Left ventricle myocardium superior (tissue), 1 donor: ENCODE results near the gene ZNF836. TPM values are rescaled to one million over a fixed set of nuclear protein-coding genes. Genes with fewer than 3 reads are reported as not detected.
"Not testable (repeated sequence)": the region's sequence is repeated elsewhere in the genome, so short reads cannot be mapped to it uniquely, and the experiment has no call there.

Experiments
- ATAC-seq: fragments of 200-7000 bp; cut with Tn5 transposase; one replicate; pipeline ENCODE4 v1.9.1; 2020; ENCODE audit warnings: mild to moderate bottlenecking, moderate library complexity
- DNase-seq: peaks from one replicate; pipeline ENCODE4 v3.0.0-alpha.2; 2020
- intact Hi-C: fragments of 100-400 bp; cut with micrococcal nuclease; formaldehyde crosslinking; loops from one replicate; pipeline ENCODE4 v1.11.0; 2022
- long read RNA-seq: library from polyadenylated mRNA; unstranded; transcript quantifications from one replicate; pipeline ENCODE4 v2.0.0, GENCODE V29; 2021
- total RNA-seq: library from RNA; stranded (reverse); fragmentation: NEBNext Ultra II Directional; extraction: Animal tissue kit (Norgen Biotek cat#: 25700); gene quantifications from one replicate; pipeline ENCODE4 v1.2.1, GENCODE V29; 2021
- donor health status: DM: no; HTN: yes; CAD: no; lungs with severe emphysema.

ZNF836 gene
- total RNA-seq = 6.6 TPM
- long read RNA-seq, partial matches to known transcripts = 0 of 1 reads
- long read RNA-seq, other reads (novel, unspliced or antisense) = 1 of 1 reads

- ATAC-seq = peak; percentile 99
- intact Hi-C loops = no loop called here
- peak; percentile 93 for DNase-seq
Measured at GRCh38 chr19:52171321-52172169, at the start of gene ZNF836. Gene ZNF836 (minus strand): TSS chr19:52171621. CDS start chr19:52168072, 3,549 bp downstream.

DNA sequence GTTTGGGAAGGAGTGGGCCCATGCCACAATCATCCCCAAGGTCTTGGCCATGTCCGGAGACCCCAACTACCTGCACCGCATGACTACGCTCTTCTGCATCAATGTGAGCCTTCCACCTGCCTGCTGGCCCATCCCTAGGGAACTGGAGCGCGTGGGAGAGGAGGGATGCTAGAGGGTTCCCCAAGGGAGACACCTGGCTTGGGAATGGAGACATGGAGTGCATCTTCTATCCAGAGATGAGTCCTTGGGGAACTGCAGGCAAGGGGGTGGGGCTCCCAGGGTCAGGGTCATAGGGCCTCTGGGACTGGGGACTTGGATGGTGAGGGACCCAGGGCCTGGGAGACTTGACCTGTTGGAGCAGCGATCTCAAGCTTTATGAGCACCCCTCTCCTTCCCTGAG lies 49.6 kb upstream of the ZNF836 start:
- intact Hi-C loops = no loop called here
- ATAC-seq (no peak), DNase-seq (no peak)

DNA sequence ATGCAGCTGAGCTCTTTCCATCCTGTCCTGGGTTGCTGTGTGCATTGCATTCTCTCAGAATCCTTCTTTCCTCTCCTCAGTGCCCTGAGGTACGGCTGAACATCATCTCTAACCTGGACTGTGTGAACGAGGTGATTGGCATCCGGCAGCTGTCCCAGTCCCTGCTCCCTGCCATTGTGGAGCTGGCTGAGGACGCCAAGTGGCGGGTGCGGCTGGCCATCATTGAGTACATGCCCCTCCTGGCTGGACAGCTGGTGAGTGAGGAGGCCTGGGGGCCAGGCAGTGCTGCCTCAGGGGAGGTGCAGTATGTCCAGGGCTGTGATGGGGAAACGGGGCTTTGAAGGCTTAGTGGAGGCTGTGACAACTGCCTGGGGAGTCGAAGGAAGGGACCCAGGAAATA lies 48.2 kb upstream of the ZNF836 start:
- no peak for ATAC-seq
- intact Hi-C loops = no loop called here
- DNase-seq = no peak

DNA sequence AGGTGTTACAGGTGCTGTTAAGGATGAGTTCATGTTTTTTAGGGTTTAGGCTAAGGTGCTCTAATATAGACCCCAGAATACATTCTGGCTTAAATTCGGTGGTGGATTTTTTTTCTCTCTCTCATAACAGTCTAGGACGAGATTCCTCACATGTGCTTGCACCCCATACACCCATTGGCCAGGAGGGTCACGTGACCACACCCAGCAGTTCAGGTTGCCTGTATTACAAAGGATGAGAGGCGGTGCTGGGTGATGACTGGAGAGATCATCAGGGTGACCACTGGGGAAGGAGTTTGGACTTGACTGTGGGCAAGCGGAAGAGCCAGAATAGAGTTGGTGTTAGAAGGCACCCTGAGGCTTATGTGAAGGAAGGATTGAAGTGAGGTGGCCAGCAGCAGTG lies 46.2 kb upstream of the ZNF836 start:
- intact Hi-C loops = no loop called here
- ATAC-seq = no peak
- no peak for DNase-seq

DNA sequence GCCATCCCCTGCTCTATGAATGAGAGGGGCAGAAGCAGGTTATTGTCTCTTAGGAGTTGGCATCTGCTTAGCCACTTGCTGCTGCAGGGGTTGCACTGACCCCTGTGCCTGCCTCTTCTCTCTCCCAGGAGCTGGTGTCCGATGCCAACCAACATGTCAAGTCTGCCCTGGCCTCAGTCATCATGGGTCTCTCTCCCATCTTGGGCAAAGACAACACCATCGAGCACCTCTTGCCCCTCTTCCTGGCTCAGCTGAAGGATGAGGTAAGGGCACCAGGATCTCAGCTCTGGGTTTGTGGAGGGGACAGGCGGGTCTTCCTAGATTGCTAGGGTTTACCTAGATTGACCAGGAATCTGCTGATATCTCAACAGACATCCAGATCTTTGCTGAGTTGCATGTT lies 45.0 kb upstream of the ZNF836 start:
- DNase-seq (no peak), ATAC-seq (no peak)
- intact Hi-C loops = no loop called here

DNA sequence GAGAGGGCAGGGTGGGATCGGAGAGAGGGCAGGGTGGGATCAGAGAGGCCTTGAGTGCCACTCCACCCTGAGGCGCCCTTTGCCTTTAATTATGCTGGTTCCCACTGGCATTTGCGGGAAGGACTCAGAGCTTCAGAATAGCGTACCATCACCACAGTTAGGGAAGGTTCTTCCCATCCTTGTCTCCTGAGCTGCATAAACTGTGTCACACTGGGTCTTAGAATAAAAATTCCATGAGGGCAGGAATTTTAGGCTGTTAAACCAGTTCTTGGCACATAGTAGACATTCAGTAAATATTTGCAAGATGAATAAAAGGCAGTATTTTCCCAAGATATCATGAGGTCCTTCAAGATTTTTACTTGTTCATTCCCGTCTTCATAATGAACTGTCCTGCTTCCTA lies 42.8 kb upstream of the ZNF836 start:
- no peak for DNase-seq
- intact Hi-C loops = no loop called here
- no peak for ATAC-seq

DNA sequence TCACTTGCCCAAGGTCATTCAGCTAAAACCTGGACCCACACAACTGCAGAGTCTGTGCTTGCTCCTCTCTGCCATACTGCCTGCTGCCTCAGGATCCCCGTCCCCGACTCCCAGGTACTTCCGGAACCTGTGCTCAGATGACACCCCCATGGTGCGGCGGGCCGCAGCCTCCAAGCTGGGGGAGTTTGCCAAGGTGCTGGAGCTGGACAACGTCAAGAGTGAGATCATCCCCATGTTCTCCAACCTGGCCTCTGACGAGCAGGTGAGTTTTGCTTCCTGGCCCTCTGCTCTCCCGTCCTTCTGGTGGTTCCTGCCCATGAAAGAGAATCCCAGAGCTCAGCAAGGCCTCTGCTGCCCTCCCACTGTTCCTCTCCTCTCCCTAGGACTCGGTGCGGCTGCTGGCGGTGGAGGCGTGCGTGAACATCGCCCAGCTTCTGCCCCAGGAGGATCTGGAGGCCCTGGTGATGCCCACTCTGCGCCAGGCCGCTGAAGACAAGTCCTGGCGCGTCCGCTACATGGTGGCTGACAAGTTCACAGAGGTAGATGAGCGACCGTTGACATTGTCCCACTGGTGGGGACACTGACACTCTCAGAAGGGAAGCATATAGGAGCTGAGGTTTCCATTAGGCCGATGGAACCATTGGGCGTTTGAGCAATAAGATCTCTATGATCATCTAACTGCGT lies 41.3 kb upstream of the ZNF836 start:
- ATAC-seq (no peak), DNase-seq (no peak)

DNA sequence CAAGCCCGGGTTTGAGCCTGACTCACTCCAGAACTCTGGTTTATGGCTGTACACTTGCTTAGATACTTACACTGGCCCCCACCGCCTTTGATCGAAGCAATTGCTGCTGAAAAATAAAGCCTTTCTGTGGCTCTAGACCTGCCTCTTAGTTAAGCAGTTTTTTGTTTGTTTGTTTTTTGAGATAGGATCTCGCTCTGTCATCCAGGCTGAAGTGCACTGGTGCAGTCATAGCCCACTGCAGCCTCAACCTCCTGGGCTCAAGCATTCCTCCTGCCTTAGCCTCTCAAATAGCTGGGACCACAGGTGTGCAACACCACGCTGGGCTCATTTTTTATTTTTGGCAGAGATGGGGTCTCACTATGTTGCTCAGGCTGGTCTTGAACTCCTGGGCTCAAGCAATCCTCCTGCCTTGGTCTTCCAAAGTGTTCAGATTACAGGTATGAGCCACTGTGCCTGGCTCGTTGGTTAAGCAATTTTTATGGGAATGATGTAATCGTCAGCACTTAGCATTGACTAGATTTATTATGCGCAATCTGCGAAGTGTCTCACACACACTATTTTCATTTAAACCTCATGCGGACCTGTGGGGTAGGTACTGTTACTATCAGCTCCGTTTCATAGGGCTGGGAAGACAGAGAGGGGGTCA lies 40.6 kb upstream of the ZNF836 start:
- no peak for DNase-seq

More for the DNA sequence above, 41.3 kb upstream of the ZNF836 start:
- intact Hi-C loops = no loop called here

DNA sequence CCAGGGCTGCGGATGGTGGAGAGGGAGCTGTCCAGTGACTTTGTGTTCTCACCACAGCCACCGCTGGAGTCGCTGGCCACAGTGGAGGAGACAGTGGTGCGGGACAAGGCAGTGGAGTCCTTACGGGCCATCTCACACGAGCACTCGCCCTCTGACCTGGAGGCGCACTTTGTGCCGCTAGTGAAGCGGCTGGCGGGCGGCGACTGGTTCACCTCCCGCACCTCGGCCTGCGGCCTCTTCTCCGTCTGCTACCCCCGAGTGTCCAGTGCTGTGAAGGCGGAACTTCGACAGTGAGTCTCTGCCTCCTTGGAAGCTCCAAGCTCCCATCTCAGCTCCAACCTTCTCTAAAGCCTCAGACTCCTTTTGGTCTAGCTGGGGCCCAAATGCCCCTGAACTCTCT lies 39.8 kb upstream of the ZNF836 start:
- intact Hi-C loops = no loop called here
- no peak for ATAC-seq

More for the DNA sequence above, 40.6 kb upstream of the ZNF836 start:
- intact Hi-C loops = no loop called here
- no peak for ATAC-seq

GRCh38 chr19:52206481-52206880 lies 35.1 kb upstream of the ZNF836 start:
- intact Hi-C loops = no loop called here
- ATAC-seq (peak; percentile 73), DNase-seq (peak; percentile 64)

More for the DNA sequence above, 39.8 kb upstream of the ZNF836 start:
- no peak for DNase-seq

DNA sequence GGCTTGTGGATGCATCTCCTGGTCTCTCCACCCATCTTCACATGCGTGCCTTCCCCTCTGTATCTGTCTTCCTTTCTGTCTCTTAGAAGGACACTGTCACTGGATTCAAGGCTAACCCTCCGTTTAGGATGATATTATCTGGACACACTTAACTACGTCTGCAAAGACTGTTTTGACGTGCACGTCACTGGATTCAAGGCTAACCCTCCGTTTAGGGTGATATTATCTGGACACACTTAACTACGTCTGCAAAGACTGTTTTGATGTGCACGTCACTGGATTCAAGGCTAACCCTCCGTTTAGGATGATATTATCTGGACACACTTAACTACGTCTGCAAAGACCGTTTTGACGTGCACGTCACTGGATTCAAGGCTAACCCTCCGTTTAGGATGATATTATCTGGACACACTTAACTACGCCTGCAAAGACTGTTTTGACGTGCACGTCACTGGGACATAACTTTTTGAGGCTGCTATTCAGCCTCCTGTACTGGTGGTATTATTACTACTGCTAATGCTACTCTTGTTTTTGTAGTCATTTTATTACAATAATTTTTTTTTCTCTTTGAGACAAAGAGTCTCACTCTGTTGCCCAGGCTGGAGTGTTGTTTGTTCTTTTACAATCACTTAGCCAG lies 29.5 kb upstream of the ZNF836 start:
- peak; percentile 7 for ATAC-seq

GRCh38 chr19:52200044-52200443 lies 28.6 kb upstream of the ZNF836 start:
- intact Hi-C loops = no loop called here
- DNase-seq (peak; percentile 37), ATAC-seq (peak; percentile 89)

More for the DNA sequence above, 29.5 kb upstream of the ZNF836 start:
- DNase-seq, intact Hi-C loops: not testable (repeated sequence)

- DNase-seq (no peak), ATAC-seq (no peak)
- intact Hi-C loops = no loop called here
Measured at GRCh38 chr19:52198678-52199077, 27.3 kb upstream of the ZNF836 start.

- DNase-seq (no peak), ATAC-seq (no peak)
- intact Hi-C loops = no loop called here
Measured at GRCh38 chr19:52197964-52198363, 26.5 kb upstream of the ZNF836 start.

DNA sequence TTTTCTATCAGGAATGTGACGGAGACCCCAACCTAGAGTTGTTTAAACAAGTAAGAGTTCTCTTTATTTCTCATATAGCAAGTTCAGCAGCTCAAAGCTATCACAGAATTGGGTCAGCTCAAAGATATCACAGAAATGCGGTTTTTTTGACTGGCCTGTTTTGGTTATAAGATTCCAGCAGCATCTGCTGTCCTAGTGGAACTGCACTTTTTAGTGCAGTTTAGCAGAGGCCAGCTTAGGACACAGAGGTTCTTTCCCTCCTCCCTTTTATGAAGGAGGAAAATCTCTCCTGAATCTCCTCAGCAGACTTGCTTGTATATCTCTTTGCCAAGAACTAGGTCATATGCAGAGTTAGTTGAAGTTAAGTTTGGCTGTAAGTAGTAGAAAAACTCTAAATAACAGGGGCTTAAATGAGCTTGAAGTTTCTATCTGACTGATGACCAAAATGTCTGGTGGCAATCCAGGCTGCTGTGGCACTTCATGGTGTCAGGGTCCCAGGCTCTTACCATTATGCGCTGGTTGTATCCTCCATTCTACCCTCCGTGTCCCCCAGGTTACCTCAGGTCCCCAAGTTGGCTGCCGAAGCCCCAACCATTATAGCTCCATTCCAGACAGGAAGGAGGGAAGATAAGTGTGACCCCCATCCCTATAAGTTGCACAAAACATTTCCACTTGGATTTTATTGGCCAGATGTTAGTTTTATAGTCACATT lies 25.0 kb upstream of the ZNF836 start:
- no peak for DNase-seq
- intact Hi-C loops = no loop called here
- no peak for ATAC-seq

- intact Hi-C loops = no loop called here
- DNase-seq (no peak), ATAC-seq (peak; percentile 2)
Measured at GRCh38 chr19:52191951-52192350, 20.5 kb upstream of the ZNF836 start.

DNA sequence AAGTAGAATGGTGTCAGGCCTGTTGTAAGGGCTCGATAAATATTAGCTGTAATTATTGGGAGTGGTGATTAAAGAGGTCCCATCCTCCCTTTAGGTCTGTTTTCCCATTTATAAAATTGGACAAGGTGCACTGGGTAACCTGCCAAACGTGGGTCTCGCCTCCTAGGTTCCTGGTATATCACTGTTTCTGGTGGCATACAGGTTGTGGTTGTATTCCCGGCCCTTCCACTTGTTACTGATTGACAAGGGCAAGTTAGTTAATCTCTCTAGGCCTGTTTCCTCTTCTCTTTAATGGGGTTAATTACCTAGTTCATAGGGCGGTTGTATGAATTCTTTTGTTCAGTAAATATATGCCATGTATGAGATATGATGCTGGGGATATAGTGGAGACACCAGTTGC lies 20.0 kb upstream of the ZNF836 start:
- intact Hi-C loops = no loop called here
- no peak for ATAC-seq
- no peak for DNase-seq

- DNase-seq = peak; percentile 40
Measured at GRCh38 chr19:52190487-52191293, 19.3 kb upstream of the ZNF836 start.

More at GRCh38 chr19:52190487-52191293, 19.3 kb upstream of the ZNF836 start:
- intact Hi-C loops = no loop called here
- ATAC-seq = peak; percentile 1
